GM12878 (cell line): Measurements from ENCODE around the gene WDR31. TPM values are rescaled to one million over a fixed set of nuclear protein-coding genes. Genes with fewer than 3 reads are reported as not detected.

Experiments
- ATAC-seq: fragments of 200-7000 bp; cut with Tn5 transposase; 3 replicates; pipeline ENCODE4 v1.9.1; 2020; ENCODE audit warnings: mild to moderate bottlenecking, moderate library complexity
- BruUV-seq: library from RNA; stranded (reverse); fragments of 400-500 nt; replicated peaks from 2 replicates; lab custom pipeline; 2021; lab: Mats Ljungman, UMichigan
- CTCF ChIA-PET: fragments of 300-600 bp; sonication (Branson Sonifier 250); formaldehyde crosslinking; extraction: SDS; loops from one replicate; lab custom pipeline; 2021; ENCODE audit warnings: inconsistent platforms; lab: Yijun Ruan, JAX
- POLR2A ChIA-PET: fragments of 350-600 bp; formaldehyde crosslinking; extraction: SDS; loops from one replicate; lab custom pipeline; 2021; ENCODE audit warnings: inconsistent platforms; lab: Charles Lee
- RAD21 ChIA-PET: fragments of 300-600 bp; sonication (Branson Sonifier 250); formaldehyde crosslinking; loops from one replicate; lab custom pipeline; 2023; ENCODE audit warnings: antibody characterized with exemption; ENCODE audit not compliant: unreplicated experiment; lab: Charles Lee
- SMC1A ChIA-PET: fragments of 300-600 bp; sonication (Branson Sonifier 250); formaldehyde crosslinking; loops from one replicate; lab custom pipeline; 2023; ENCODE audit not compliant: unreplicated experiment, uncharacterized antibody; lab: Charles Lee
- DNase-seq: peaks from one replicate; pipeline ENCODE4 v3.0.0-alpha.2; 2011; ENCODE audit warnings: low read depth, low spot score
- FAIRE-seq: peaks from 3 replicates; lab custom pipeline; 2011; peaks lifted over from hg19 to GRCh38; lab: Jason Lieb, UNC
- H2AFZ ChIP-seq: 2 replicates; pipeline ENCODE4 v1.6.0; 2011; ENCODE audit warnings: low read depth, low read length, control low read depth; ENCODE audit not compliant: control insufficient read depth
- H3K27ac ChIP-seq: 2 replicates; pipeline ENCODE4 v1.5.1; 2011; ENCODE audit warnings: control low read depth; ENCODE audit not compliant: control insufficient read depth, insufficient read depth
- H3K27me3 ChIP-seq, 2 experiments: replicated peaks in 1 of 2; 2 replicates each; pipeline versions ENCODE4 v1.6.0 to v1.6.1; 2011; ENCODE audit warnings: low read length in 1 of 2; ENCODE audit not compliant: control insufficient read depth in 2 of 2, insufficient read depth in 2 of 2
- H3K36me3 ChIP-seq, 2 experiments: 2 replicates each; pipeline ENCODE4 v1.5.1; 2011; ENCODE audit warnings: low read length in 1 of 2; ENCODE audit not compliant: control insufficient read depth in 2 of 2, insufficient read depth in 2 of 2
- H3K4me1 ChIP-seq: 2 replicates; pipeline ENCODE4 v1.6.1; 2011; ENCODE audit warnings: mild to moderate bottlenecking, low read length, moderate library complexity, mixed read lengths; ENCODE audit not compliant: control insufficient read depth, insufficient read depth
- H3K4me2 ChIP-seq: 2 replicates; pipeline ENCODE4 v1.6.0; 2011; ENCODE audit warnings: control low read depth; ENCODE audit not compliant: control insufficient read depth, insufficient read depth
- H3K4me3 ChIP-seq: fragments of 200-600 bp; sonication (generic); 2 replicates; pipeline ENCODE4 v1.5.1; 2016
- H3K79me2 ChIP-seq: 2 replicates; pipeline ENCODE4 v1.6.0; 2011; ENCODE audit warnings: low read length; ENCODE audit not compliant: control insufficient read depth, insufficient read depth
- H3K9ac ChIP-seq: 2 replicates; pipeline ENCODE4 v1.8.0; 2011; ENCODE audit warnings: low read length, control low read depth, mixed read lengths; ENCODE audit not compliant: control insufficient read depth, insufficient read depth
- H3K9me3 ChIP-seq: replicated peaks from 3 replicates; pipeline ENCODE4 v1.5.1; 2011; ENCODE audit warnings: mild to moderate bottlenecking, low read length; ENCODE audit not compliant: control insufficient read depth, insufficient read depth
- H4K20me1 ChIP-seq: 2 replicates; pipeline ENCODE4 v1.6.0; 2011; ENCODE audit not compliant: control insufficient read depth, insufficient read depth
- CREM ChIP-seq: IDR thresholded peaks from 2 replicates; pipeline ENCODE4 v1.6.1; 2014; ENCODE audit warnings: antibody characterized with exemption, low read depth
- IRF4 ChIP-seq: IDR thresholded peaks from 2 replicates; pipeline ENCODE4 v1.6.1; 2011; ENCODE audit warnings: low read depth, low read length
- ZBTB11 ChIP-seq: fragments of 450-650 bp; formaldehyde crosslinking; IDR thresholded peaks from 2 replicates; pipeline ENCODE4 v1.5.0; 2022; ENCODE audit warnings: mild to moderate bottlenecking, missing genetic modification characterization
- WGBS: methylation state at CpG from one replicate; pipeline ENCODE4 v1.1.6; 2016; ENCODE audit warnings: low lambda C conversion rate; ENCODE audit not compliant: insufficient replicate concordance, insufficient coverage; ENCODE audit errors: missing lambda C conversion rate; 5-methylcytosine and 5-hydroxymethylcytosine counted together
- in situ Hi-C: fragments of 300-500 bp; cut with MboI; formaldehyde crosslinking; loops from 9 replicates; pipeline ENCODE4 v1.14.3; 2018; ENCODE audit warnings: mixed read lengths
- intact Hi-C: fragments of 100-400 bp; cut with micrococcal nuclease; formaldehyde crosslinking; loops from one replicate; pipeline ENCODE4 v1.14.2; 2022; ENCODE audit not compliant: unreplicated experiment
- polyA plus RNA-seq, 11 experiments: library from polyadenylated mRNA; depleted of rRNA in 4 of 11; unstranded in 6 of 11; stranded (reverse) in 5 of 11; fragments of >200 nt; fragmentation: Nextera tagmentation in 4 of 11; fragmentation: Illumina TruSeq in 1 of 11; extraction: Ambion mirVana in 4 of 11; extraction: Trizol in 1 of 11; gene quantifications; 1 replicate in 1 of 11; 2 replicates in 10 of 11; pipeline versions ENCODE4 v1.2.1 to v1.2.3, GENCODE V29; 2011 to 2016; ENCODE audit warnings: inconsistent platforms in 2 of 11, missing spikeins in 2 of 11, low read depth in 1 of 11
- total RNA-seq, 4 experiments: library from RNA; depleted of rRNA in 3 of 4; stranded (reverse); fragments of >200 nt in 3 of 4; fragmentation: Illumina TruSeq in 1 of 4; extraction: Trizol in 1 of 4; gene quantifications; 2 replicates each; pipeline versions ENCODE4 v1.2.1 to v1.2.3, GENCODE V29; 2013 to 2021

The WDR31 gene
- total and polyA plus RNA-seq, 10 of the 15 experiments (the other 5 are each of a cell fraction or from before 2014, with no cell fraction given), result 0.26 to 1.7 (median 0.79) TPM

GRCh38 chr9:113302792-113303418 is 37.2 kb downstream of the WDR31 start, which contains the start of gene RNF183 (continued):
- TF ChIP-seq ZBTB11 (CRISPR knock-in tag), result no peak

GRCh38 chr9:113301548-113301947 is 38.5 kb downstream of the WDR31 start:
- ChIA-PET SMC1A (no interaction called here), POLR2A (no interaction called here), RAD21 (no interaction called here), CTCF (no interaction called here)
- no peak overlapping the region for H3K4me2 ChIP-seq
- 73% methylated on average over 8 of the region's 8 CpGs for WGBS
- in situ Hi-C loops (no loop called here), intact Hi-C loops (no loop called here)
- H3K4me3 ChIP-seq, result no peak overlapping the region
- FAIRE-seq (no peak), DNase-seq (no peak), ATAC-seq (no peak)
- no peaks in the 10 kb centered on the region for H3K9me3 ChIP-seq
- no peak overlapping the region for H3K9ac ChIP-seq
- no TSS peak for BruUV-seq
- H3K27me3 ChIP-seq, result no peaks in the 10 kb centered on the region; a peak in 1 of 4 replicates
- TF ChIP-seq CREM, result no peak
- TF ChIP-seq IRF4, result no peak
- H4K20me1 ChIP-seq, result no peaks in the 10 kb centered on the region
- no peaks in the 10 kb centered on the region for H3K4me1 ChIP-seq
- no peaks in the 10 kb centered on the region for H3K36me3 ChIP-seq
- no peak overlapping the region for H2AFZ ChIP-seq
- no peaks in the 10 kb centered on the region for H3K79me2 ChIP-seq
- no peak overlapping the region for H3K27ac ChIP-seq
